ENCODE measurements around the gene CCR5AS.

CCR5AS gene

DNA sequence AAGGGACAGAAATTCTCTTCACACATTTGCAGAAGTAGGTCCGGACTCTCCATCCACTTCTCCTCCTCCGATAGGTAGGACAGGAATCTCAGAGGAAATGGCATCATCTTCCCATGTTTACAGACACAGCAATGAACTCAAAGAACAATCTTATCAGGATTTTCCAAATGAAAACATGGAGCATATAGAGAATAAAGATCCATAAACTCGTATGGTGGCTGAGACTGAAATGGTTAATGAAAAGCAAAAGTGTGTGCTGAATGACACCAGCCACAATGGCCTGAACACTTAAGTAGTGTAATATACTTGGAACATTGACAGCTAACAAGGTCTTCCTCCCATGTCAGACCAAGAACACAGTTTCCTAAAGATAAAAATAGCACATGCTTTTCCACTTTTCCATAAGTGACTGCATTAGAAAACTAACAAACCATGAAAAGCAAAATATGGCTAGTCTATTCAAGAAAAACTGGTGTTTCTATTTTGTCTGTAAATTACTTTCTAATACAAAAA, 6.0 kb upstream of the CCR5AS start:
- POLR2A ChIA-PET (ENCODE audit: partially characterized antibody) = no interaction called here
- no peak overlapping the region for H2AK5ac ChIP-seq (ENCODE audit: low read depth, low read length)
- no peak overlapping the region for H2BK12ac ChIP-seq (ENCODE audit: low read depth, low read length)
- no peak for DNase-seq (ENCODE audit: low read depth in 1 of 2, low spot score in 2 of 2)
- no peak overlapping the region for H3K9ac ChIP-seq (replicated peaks in 1 of 4; ENCODE audit: extremely low read depth in 1 of 4, low read depth in 3 of 4, low read length in 3 of 4)
- peaks cover 0 to 2% (median 0%) of the 10 kb centered on the region in 4 experiments; a peak in 2 of 7 replicates for H3K4me1 ChIP-seq (replicated peaks in 1 of 4; ENCODE audit: control insufficient read depth in 3 of 4, insufficient read depth in 4 of 4, low read length in 3 of 4)
- no peak for FAIRE-seq
- no peak overlapping the region for H3K23ac ChIP-seq (ENCODE audit: insufficient read length)
- H4K91ac ChIP-seq (replicated peaks; ENCODE audit: insufficient read length, low read length) = no peak overlapping the region
- H3K4ac ChIP-seq (replicated peaks; ENCODE audit: insufficient read length, low read depth, low read length) = no peak overlapping the region
- H3K56ac ChIP-seq (replicated peaks; ENCODE audit: insufficient read length, low read depth, low read length) = no peak overlapping the region
- no peaks in the 10 kb centered on the region for H4K20me1 ChIP-seq (replicated peaks in 1 of 2; ENCODE audit: control insufficient read depth in 1 of 2, insufficient read depth in 2 of 2, low read length in 2 of 2)
- no peak overlapping the region for H3K14ac ChIP-seq (ENCODE audit: insufficient read length)
- no peaks in the 10 kb centered on the region for H3K79me1 ChIP-seq (ENCODE audit: low read depth, low read length)
- H4K5ac ChIP-seq (ENCODE audit: insufficient read length, low read depth, low read length) = no peak overlapping the region
- no peaks in the 10 kb centered on the region; a peak in 1 of 7 replicates for H3K27me3 ChIP-seq (replicated peaks in 1 of 4; ENCODE audit: control insufficient read depth in 3 of 4, extremely low read depth in 1 of 4, insufficient read depth in 3 of 4, low read length in 3 of 4)
- H3K4me2 ChIP-seq (ENCODE audit: insufficient read depth in 1 of 2, low read depth in 2 of 2, low read length in 2 of 2) = no peak overlapping the region
- H2BK5ac ChIP-seq (ENCODE audit: low read depth, low read length) = no peak overlapping the region
- H2AFZ ChIP-seq (ENCODE audit: low read length) = no peak overlapping the region
- H2BK15ac ChIP-seq (ENCODE audit: low read length) = no peak overlapping the region
- WGBS, 2 experiments (ENCODE audit: extremely low coverage in 1 of 2, insufficient coverage in 1 of 2, insufficient read length in 1 of 2, insufficient replicate concordance in 2 of 2, low coverage in 1 of 2, low lambda C conversion rate in 2 of 2, missing lambda C conversion rate in 1 of 2) = 83% methylated on average over 3 of the region's 3 CpGs; no CpG with 5 or more reads in 1 of the 2 experiments
- H4K8ac ChIP-seq (ENCODE audit: extremely low read depth, insufficient read depth, low read length) = no peak overlapping the region
- no peak overlapping the region for H2BK20ac ChIP-seq (ENCODE audit: low read length)
- H3K27ac ChIP-seq (ENCODE audit: low read depth, low read length) = no peak overlapping the region
- no peaks in the 10 kb centered on the region for H3K23me2 ChIP-seq (ENCODE audit: low read depth, low read length)
- no peak overlapping the region for H3K18ac ChIP-seq (ENCODE audit: extremely low read depth, low read length)
- CTCF ChIA-PET (ENCODE audit: partially characterized antibody) = interaction anchor here (0.6 kb wide), 1 partner anchor 44 kb away, joined by 3 read pairs; no protein-coding TSS in a partner anchor
- no peaks in the 10 kb centered on the region for H3K79me2 ChIP-seq (ENCODE audit: control insufficient read depth in 1 of 2, insufficient read depth in 2 of 2, low read length in 2 of 2)
- H3K4me3 ChIP-seq (ENCODE audit: extremely low read depth in 1 of 4, insufficient read depth in 2 of 4, low read depth in 3 of 4, low read length in 4 of 4) = no peak overlapping the region
- no peak overlapping the region for H2BK120ac ChIP-seq (replicated peaks; ENCODE audit: low read depth, low read length)
- no peaks in the 10 kb centered on the region for H3K36me3 ChIP-seq (ENCODE audit: control insufficient read depth in 2 of 4, insufficient read depth in 4 of 4, low read length in 3 of 4)
- no peaks in the 10 kb centered on the region for H3K9me3 ChIP-seq (ENCODE audit: insufficient read depth in 2 of 2, low read depth in 1 of 2, low read length in 1 of 2)
- no peak for TF ChIP-seq HDAC6 (IDR thresholded peaks at IDR 0.05; ENCODE audit: low read depth, low read length)
